IMR-90 (cell line): ENCODE results near the gene TUBB8B.
"Not testable (repeated sequence)": the region's sequence is repeated elsewhere in the genome, so short reads cannot be mapped to it uniquely, and the experiment has no call there.

Experiments
- BHLHE40 ChIP-seq: fragments of 150-350 bp; IDR thresholded peaks from 2 replicates; pipeline ENCODE4 v1.6.1; 2016; ENCODE audit warnings: mild to moderate bottlenecking, low read depth, low read length
- CHD1 ChIP-seq: IDR thresholded peaks from 2 replicates; pipeline ENCODE4 v1.6.1; 2012; ENCODE audit warnings: low read depth, low read length, improper control_type of control experiment
- FOS ChIP-seq: fragments of 150-350 bp; IDR thresholded peaks from 2 replicates; pipeline ENCODE4 v1.6.1; 2016; ENCODE audit warnings: low read depth, low read length
- MAZ ChIP-seq: IDR thresholded peaks from 2 replicates; pipeline ENCODE4 v1.6.1; 2012; ENCODE audit warnings: low read depth, mild to moderate bottlenecking, low read length, improper control_type of control experiment, moderate library complexity, borderline replicate concordance
- MXI1 ChIP-seq: IDR thresholded peaks from 2 replicates; pipeline ENCODE4 v1.6.1; 2012; ENCODE audit warnings: low read depth, mild to moderate bottlenecking, low read length, moderate library complexity, borderline replicate concordance
- NFE2L2 ChIP-seq: fragments of 150-350 bp; IDR thresholded peaks from 2 replicates; pipeline ENCODE4 v1.6.1; 2016; ENCODE audit warnings: low read depth, mild to moderate bottlenecking, low read length
- POLR2A ChIP-seq: IDR thresholded peaks from 2 replicates; pipeline ENCODE4 v1.6.1; 2012; ENCODE audit warnings: mild to moderate bottlenecking, low read depth, low read length
- RAD21 ChIP-seq: IDR thresholded peaks from 2 replicates; pipeline ENCODE4 v1.6.1; 2012; ENCODE audit warnings: low read length, improper control_type of control experiment
- RCOR1 ChIP-seq: IDR thresholded peaks from 2 replicates; pipeline ENCODE4 v1.6.1; 2012; ENCODE audit warnings: mild to moderate bottlenecking, low read length, improper control_type of control experiment; ENCODE audit not compliant: insufficient replicate concordance
- RFX5 ChIP-seq: IDR thresholded peaks from 2 replicates; pipeline ENCODE4 v1.8.0; 2012; ENCODE audit warnings: low read depth, mild to moderate bottlenecking, low read length, moderate library complexity
- SMC3 ChIP-seq: fragments of 150-350 bp; IDR thresholded peaks from 2 replicates; pipeline ENCODE4 v1.6.1; 2016; ENCODE audit warnings: low read depth, mild to moderate bottlenecking, antibody characterized with exemption, low read length, moderate library complexity
- TF ChIP-seq, protein P1 (sequence below): conservative IDR thresholded peaks from 2 replicates; pipeline ENCODE4 v1.5.1; 2012; ENCODE audit warnings: mild to moderate bottlenecking, low read depth, low read length, improper control_type of control experiment
- TF ChIP-seq, protein P2 (sequence below): fragments of 150-350 bp; IDR thresholded peaks from 2 replicates; pipeline ENCODE4 v1.6.1; 2016; ENCODE audit warnings: low read depth, mild to moderate bottlenecking, low read length, moderate library complexity, borderline replicate concordance

DNA sequence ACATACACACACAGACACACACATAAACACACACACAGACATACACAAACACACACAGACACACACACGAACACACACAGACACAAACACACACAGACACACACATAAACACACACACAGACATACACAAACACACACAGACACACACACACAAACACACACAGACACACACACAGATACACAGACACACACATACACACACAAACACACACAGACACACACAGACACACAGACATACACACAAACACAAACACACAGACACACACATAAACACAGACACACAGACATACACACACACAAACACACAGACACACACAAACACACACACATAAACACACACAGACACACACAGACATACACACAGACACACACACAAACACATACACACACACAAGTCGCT lies 31.5 kb upstream of the TUBB8B start:
- TF ChIP-seq RFX5, POLR2A, NFE2L2, BHLHE40, RAD21, MAZ, RCOR1, MXI1, CHD1, FOS, SMC3: not testable (repeated sequence)
- TF ChIP-seq, protein P1, sequence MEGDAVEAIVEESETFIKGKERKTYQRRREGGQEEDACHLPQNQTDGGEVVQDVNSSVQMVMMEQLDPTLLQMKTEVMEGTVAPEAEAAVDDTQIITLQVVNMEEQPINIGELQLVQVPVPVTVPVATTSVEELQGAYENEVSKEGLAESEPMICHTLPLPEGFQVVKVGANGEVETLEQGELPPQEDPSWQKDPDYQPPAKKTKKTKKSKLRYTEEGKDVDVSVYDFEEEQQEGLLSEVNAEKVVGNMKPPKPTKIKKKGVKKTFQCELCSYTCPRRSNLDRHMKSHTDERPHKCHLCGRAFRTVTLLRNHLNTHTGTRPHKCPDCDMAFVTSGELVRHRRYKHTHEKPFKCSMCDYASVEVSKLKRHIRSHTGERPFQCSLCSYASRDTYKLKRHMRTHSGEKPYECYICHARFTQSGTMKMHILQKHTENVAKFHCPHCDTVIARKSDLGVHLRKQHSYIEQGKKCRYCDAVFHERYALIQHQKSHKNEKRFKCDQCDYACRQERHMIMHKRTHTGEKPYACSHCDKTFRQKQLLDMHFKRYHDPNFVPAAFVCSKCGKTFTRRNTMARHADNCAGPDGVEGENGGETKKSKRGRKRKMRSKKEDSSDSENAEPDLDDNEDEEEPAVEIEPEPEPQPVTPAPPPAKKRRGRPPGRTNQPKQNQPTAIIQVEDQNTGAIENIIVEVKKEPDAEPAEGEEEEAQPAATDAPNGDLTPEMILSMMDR: not testable (repeated sequence)
- TF ChIP-seq, protein P2, sequence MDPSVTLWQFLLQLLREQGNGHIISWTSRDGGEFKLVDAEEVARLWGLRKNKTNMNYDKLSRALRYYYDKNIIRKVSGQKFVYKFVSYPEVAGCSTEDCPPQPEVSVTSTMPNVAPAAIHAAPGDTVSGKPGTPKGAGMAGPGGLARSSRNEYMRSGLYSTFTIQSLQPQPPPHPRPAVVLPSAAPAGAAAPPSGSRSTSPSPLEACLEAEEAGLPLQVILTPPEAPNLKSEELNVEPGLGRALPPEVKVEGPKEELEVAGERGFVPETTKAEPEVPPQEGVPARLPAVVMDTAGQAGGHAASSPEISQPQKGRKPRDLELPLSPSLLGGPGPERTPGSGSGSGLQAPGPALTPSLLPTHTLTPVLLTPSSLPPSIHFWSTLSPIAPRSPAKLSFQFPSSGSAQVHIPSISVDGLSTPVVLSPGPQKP: not testable (repeated sequence)
